HCT116 (cell line): ENCODE data around the gene TBC1D22B.

Experiments
- ATF3 ChIP-seq: IDR thresholded peaks from 2 replicates; pipeline ENCODE4 v1.6.1; 2012
- CTCF ChIP-seq, 3 experiments: fragments of 200-600 bp in 1 of 3; sonication (generic) in 1 of 3; IDR thresholded peaks in 2 of 3; conservative IDR thresholded peaks in 1 of 3; 2 replicates each; pipeline ENCODE4 v1.5.1; 2012 to 2017; ENCODE audit warnings: low read depth in 2 of 3, low read length in 2 of 3, antibody characterized with exemption in 1 of 3, borderline replicate concordance in 1 of 3, control low read depth in 1 of 3, mild to moderate bottlenecking in 1 of 3, mixed read lengths in 1 of 3, mixed run types in 1 of 3, moderate library complexity in 1 of 3; ENCODE audit not compliant: insufficient read depth in 1 of 3
- EZH2 ChIP-seq: fragments of 200-600 bp; sonication (generic); IDR thresholded peaks from 2 replicates; pipeline ENCODE4 v1.6.1; 2017; ENCODE audit warnings: antibody characterized with exemption, mixed run types
- EZH2phosphoT487 ChIP-seq: fragments of 200-600 bp; IDR thresholded peaks from 2 replicates; pipeline ENCODE4 v1.6.1; 2018; ENCODE audit warnings: antibody characterized with exemption, borderline replicate concordance
- MAX ChIP-seq: IDR thresholded peaks from 2 replicates; pipeline ENCODE4 v1.6.1; 2012
- POLR2A ChIP-seq: IDR thresholded peaks from 2 replicates; pipeline ENCODE4 v1.7.0; 2011; ENCODE audit warnings: borderline replicate concordance; ENCODE audit not compliant: insufficient read depth, insufficient read length; ENCODE audit errors: extremely low read depth
- POLR2AphosphoS5 ChIP-seq: IDR thresholded peaks from 2 replicates; pipeline ENCODE4 v1.6.1; 2011; ENCODE audit warnings: mild to moderate bottlenecking, low read depth, low read length, moderate library complexity
- REST ChIP-seq: IDR thresholded peaks from 2 replicates; pipeline ENCODE4 v1.6.1; 2012; ENCODE audit warnings: low read depth
- YY1 ChIP-seq: IDR thresholded peaks from 2 replicates; pipeline ENCODE4 v1.6.1; 2011; ENCODE audit warnings: low read length, low read depth, moderate library complexity, mild to moderate bottlenecking; ENCODE audit not compliant: insufficient replicate concordance; ENCODE audit errors: extremely low read depth
- ZBTB33 ChIP-seq: IDR thresholded peaks from 2 replicates; pipeline ENCODE4 v1.6.1; 2011; ENCODE audit warnings: mild to moderate bottlenecking, low read length, moderate library complexity; ENCODE audit not compliant: insufficient replicate concordance; ENCODE audit errors: extremely low read depth

- no peak for TF ChIP-seq ATF3
- no peak for TF ChIP-seq POLR2A
- no peak for TF ChIP-seq CTCF (IDR thresholded peaks at IDR 0.05 in 2 of 3, conservative IDR thresholded peaks at IDR 0.05 in 1 of 3; ENCODE audit: borderline replicate concordance in 1 of 3, insufficient read depth in 1 of 3, low read depth in 2 of 3, low read length in 2 of 3)
- TF ChIP-seq EZH2: no peak
- TF ChIP-seq POLR2AphosphoS5: no peak
- TF ChIP-seq REST: no peak
- TF ChIP-seq EZH2phosphoT487: no peak
- TF ChIP-seq ZBTB33: no peak
- no peak for TF ChIP-seq YY1
- TF ChIP-seq MAX: no peak
These were observed 16.1 kb downstream of the TBC1D22B start for GRCh38 chr6:37273690-37274089.
